NCI-H526 treated with DMSO at 0.1 percent for 48 hours (cell line): ENCODE data around the gene UBQLN4.
A peak's percentile ranks its signal among the peaks of the same experiment; 100 is the strongest.
"Not testable (repeated sequence)": the region's sequence is repeated elsewhere in the genome, so short reads cannot be mapped to it uniquely, and the experiment has no call there.

ENCODE experiments used
- DNase-seq: peaks from one replicate; lab custom pipeline; 2025; lab: John Stamatoyannopoulos, UW

UBQLN4 gene

GRCh38 chr1:156060937-156061636 lies 7.5 kb upstream of the UBQLN4 start, which contains the start of gene RAB25:
TSS of gene RAB25 (plus strand) at chr1:156061160. CDS start at chr1:156061401, 241 bp downstream.
- DNase-seq, result peak; percentile 94

GRCh38 chr1:156056326-156056849 lies 2.8 kb upstream of the UBQLN4 start:
- DNase-seq, result no peak

- DNase-seq, result no peak
These were observed 1.9 kb upstream of the UBQLN4 start for GRCh38 chr1:156055281-156056048.

GRCh38 chr1:156054500-156055280 lies 1.1 kb upstream of the UBQLN4 start, which contains the start of gene LAMTOR2:
TSS of gene LAMTOR2 (plus strand) at chr1:156054782. CDS start at chr1:156054890, 108 bp downstream.
- peak; percentile 100 for DNase-seq

- peak; percentile 79 for DNase-seq
These were observed 483 bp downstream of the UBQLN4 start for GRCh38 chr1:156052862-156053767.

- no peak for DNase-seq
These were observed 2.4 kb downstream of the UBQLN4 start for GRCh38 chr1:156051011-156051725.

- no peak for DNase-seq
These were observed 3.2 kb downstream of the UBQLN4 start for GRCh38 chr1:156050376-156050775.

- no peak for DNase-seq
These were observed 4.8 kb downstream of the UBQLN4 start for GRCh38 chr1:156048663-156049258.

GRCh38 chr1:156045076-156045475 lies 8.5 kb downstream of the UBQLN4 start:
- DNase-seq, result no peak

- no peak for DNase-seq
These were observed 10.8 kb downstream of the UBQLN4 start for GRCh38 chr1:156042828-156043227.

GRCh38 chr1:156034991-156035390 lies 18.6 kb downstream of the UBQLN4 start:
- not testable (repeated sequence) for DNase-seq

GRCh38 chr1:156033011-156033410 lies 20.6 kb downstream of the UBQLN4 start:
- no peak for DNase-seq

- DNase-seq, result no peak
These were observed 27.0 kb downstream of the UBQLN4 start for GRCh38 chr1:156026588-156026987.

- peak; percentile 79 for DNase-seq
These were observed 27.7 kb downstream of the UBQLN4 start for GRCh38 chr1:156025876-156026275.

GRCh38 chr1:156024801-156025200 lies 28.8 kb downstream of the UBQLN4 start:
- no peak for DNase-seq

GRCh38 chr1:156021954-156022353 lies 31.6 kb downstream of the UBQLN4 start:
- DNase-seq, result no peak

- DNase-seq, result no peak
These were observed 32.5 kb downstream of the UBQLN4 start for GRCh38 chr1:156021093-156021428.

GRCh38 chr1:156020293-156021092 lies 33.1 kb downstream of the UBQLN4 start, which contains the start of gene SSR2:
TSS of gene SSR2 (minus strand) at chr1:156020951. CDS start at chr1:156020167, 784 bp downstream.
- peak; percentile 96 for DNase-seq

- DNase-seq, result no peak
These were observed 33.7 kb downstream of the UBQLN4 start for GRCh38 chr1:156019946-156020292.
